NCI-H82 (cell line): ENCODE results near the gene PTPRN2.
A peak's percentile ranks its signal among the peaks of the same experiment; 100 is the strongest.

Experiments used
- DNase-seq: peaks from one replicate; lab custom pipeline; 2025; lab: John Stamatoyannopoulos, UW

The PTPRN2 gene

DNA sequence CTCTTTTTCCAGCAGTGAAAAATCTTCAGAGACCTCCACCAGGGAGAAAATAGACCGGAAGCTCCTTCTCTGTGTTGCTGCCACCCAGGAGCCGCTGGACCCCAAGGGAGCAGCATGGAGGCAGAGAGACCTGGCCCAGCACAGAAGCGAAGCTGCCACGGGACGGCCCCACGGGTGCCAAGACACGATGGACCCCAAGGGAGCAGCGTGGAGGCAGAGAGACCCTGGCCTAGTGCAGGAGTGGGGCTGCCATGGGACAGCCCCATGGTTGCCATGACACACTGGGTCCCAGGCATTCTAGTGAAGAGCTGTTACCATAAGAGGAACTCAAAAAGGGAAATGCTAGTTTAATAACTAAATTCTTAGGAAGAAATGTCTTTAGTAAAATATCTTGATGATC, 186.3 kb downstream of the PTPRN2 start:
- DNase-seq = no peak

DNA sequence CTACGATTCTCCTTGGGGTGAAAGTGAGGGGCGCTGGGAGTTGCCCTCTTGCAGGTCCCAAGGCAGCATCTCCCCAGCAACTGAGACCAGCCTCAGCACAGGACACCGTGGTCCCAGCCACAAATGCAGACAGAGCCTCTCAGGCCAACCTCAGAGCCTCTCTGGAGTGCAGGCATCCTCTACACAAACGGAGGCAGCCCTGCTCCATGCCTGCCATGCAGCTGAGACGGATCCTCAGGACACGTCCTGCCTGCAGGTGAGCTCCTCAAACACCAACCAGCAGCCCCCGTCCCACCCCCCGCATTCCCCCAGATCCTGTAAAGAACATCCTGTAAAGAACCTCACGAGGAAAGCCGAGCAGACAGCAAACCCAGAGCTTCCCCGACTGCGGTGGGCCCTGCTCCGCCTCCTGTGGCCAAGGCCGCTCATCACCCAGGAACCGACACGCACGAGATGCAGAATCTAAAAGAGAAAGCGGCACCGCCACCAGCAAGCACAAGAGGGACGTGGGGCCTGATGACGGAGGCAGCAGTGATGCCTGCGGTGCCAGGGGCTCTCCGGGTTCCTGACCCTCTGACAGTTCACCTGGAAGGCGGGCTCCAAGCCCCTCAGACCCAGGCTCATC, 186.9 kb downstream of the PTPRN2 start:
- no peak for DNase-seq

DNA sequence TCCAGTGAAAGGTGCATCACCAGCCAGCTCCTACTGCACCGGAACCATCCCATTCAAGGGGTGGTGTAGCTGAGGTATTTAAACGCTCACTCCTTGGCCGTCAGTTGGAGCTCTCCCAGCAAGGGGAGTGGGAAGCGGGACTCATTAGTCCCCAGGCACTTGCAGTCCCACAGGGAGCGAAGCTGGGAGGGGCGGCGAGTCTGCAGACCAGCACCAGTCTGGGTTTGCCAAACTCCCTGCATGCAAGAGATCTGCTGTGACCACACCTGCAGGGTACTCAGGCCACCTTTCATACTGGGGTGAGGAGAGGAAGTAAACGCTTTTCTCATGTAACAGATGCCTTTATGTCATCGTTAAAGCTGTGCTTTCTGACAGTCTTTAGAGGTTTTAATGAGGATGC, 187.9 kb downstream of the PTPRN2 start:
- DNase-seq = no peak

- DNase-seq = no peak
Observed at GRCh38 chr7:158398750-158399149, 188.9 kb downstream of the PTPRN2 start.

DNA sequence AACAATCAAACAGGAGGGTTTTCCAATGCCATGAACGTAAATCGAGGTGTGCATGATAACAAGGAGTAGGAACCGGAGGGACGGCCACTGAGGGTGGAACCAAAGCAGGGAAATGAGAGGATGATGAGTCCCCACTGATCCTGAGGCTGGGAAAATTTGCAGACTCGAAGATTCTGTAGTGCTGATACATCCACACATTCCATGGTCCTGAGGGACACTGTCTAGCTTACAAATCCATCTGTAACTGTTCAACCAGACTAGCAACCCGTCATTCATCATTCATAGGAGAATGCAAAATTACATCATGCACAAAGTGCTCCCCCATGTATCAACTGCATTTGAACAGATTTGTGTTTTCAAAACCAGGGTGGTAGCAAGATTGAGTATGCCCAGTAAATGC, 189.7 kb downstream of the PTPRN2 start:
- DNase-seq = no peak

- DNase-seq = no peak
Observed at GRCh38 chr7:158396982-158397862, 190.4 kb downstream of the PTPRN2 start.

GRCh38 chr7:158396301-158396905, 191.2 kb downstream of the PTPRN2 start:
- no peak for DNase-seq

DNA sequence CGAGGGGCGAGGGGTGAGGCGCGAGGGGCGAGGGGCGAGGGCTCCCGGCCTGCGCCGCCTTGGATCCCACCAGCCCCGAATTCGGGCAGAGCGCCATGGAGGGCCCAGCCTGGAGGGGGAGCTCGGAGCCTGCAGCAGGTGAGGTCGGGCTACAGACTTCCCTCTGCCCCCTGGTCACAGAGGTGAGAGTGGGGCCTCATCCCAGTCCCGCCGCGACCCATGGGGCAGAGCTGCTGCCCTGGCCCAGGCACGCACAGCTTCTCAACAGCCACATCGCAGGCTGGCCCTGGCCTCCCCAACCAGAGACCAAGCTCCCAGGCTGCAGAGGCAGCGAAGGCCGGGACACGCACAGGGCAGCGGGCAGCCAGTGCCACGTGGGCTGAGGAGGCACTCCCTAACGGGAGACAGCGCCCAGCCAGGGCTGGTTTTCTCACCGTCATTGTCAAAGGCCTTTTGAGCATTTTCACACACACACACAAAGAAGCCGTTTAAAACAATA, 191.8 kb downstream of the PTPRN2 start:
- DNase-seq = no peak

DNA sequence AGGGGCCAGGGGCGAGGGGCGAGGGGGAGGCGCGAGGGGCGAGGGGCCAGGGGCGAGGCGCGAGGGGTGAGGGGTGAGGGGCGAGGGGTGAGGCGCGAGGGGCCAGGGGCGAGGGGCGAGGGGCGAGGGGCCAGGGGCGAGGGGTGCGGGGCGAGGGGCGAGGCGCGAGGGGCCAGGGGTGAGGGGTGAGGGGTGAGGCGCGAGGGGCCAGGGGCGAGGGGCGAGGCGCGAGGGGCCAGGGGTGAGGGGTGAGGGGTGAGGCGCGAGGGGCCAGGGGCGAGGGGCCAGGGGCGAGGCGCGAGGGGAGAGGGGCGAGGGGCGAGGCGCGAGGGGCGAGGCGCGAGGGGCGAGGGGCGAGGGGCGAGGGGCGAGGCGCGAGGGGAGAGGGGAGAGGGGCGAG, 192.3 kb downstream of the PTPRN2 start:
- no peak for DNase-seq

- DNase-seq = peak; percentile 10
Observed at GRCh38 chr7:158394936-158395335, 192.7 kb downstream of the PTPRN2 start.

DNA sequence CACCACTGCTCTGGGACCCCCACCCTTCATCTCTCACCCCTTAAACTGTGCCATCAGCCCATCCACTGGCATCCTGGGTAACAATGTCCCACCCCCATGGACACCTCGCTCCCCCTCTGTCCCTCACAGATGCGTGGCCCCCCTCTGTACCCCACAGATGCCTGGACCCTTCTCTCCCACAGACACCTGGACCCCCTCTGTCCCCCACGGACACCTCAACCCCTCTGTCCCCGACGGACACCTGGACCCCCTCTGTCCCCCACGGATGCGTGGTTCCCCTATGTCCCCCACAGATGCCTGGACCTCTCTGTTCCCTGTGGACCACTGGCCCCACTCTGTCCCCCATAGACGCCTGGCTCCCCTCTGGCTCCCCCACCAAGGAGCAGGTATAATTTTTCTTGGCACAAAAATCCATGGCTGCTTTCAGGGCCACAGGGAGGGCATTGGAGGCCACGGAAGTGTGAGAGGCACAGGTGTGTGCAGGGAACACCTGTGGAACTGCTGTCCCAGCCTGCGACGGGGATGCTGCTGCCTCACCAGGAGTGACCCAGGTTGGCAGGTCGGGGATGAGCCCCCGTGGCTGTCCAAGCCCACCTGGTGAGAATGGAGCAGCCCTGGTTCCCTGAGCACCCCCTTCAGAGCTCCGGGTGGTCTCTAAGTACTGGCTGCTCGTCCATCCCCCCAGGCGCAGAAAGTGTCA, 193.5 kb downstream of the PTPRN2 start:
- no peak for DNase-seq

- DNase-seq = no peak
Observed at GRCh38 chr7:158392251-158392650, 195.4 kb downstream of the PTPRN2 start.

DNA sequence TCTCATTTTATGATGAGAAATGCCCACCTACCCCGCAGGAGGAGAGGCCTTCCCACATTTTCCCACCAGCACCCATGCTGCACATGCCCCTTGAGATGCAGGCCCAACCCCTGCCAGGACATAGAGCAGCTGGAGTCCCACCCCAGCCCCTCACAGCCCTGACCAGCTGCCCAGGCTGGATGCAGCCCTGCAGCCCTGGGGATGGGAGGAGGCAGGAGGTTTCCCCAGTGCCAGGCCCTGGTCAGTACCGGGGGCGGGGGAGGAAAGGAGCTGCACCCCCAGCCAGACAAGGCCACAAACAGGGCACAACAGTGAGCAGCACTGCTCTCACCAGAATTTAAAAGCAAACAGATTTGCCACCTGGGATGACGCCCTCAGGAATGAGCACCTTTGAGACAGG, 196.1 kb downstream of the PTPRN2 start:
- no peak for DNase-seq

DNA sequence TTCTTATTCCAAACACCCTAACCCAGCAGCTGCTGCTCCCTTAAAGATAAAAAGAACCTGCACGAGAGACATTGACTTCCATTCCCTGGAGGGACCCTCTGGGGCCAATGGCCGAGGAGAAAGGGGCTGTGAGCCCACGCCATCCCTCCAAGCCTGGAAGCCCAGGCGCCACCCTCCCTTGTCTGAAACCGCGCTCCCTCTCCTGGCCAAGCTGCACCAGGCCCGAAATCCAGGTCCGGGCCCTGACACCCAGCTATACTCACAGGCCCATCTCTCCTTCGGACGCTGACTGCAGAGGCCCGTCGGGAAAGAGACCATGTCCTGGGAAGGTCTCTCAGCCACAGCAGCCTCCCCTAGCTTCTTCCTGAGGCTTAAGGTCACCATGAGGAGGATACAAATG, 196.5 kb downstream of the PTPRN2 start:
- no peak for DNase-seq

- DNase-seq = no peak
Observed at GRCh38 chr7:158390460-158390859, 197.2 kb downstream of the PTPRN2 start.

GRCh38 chr7:158389514-158390425, 197.9 kb downstream of the PTPRN2 start:
- DNase-seq = no peak

DNA sequence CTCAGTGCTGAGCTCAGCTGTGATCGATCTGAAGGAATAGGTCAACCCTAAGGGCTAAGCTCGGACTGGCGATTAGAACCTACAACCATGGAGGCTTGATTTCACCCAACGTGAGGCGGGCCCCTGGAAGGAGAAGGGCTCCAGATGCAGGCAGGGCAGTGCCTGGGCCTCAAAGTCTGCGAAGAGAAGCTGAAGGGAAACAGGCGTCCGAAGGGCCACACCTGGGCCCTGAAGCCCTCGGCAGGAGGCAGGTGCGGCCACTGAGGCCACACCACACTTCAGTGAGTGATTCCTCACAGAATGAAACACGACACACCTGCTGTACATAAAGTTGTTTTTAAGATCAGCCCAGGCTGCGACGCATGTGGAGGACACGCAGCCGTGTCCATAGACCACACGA, 198.7 kb downstream of the PTPRN2 start:
- DNase-seq = peak; percentile 8

DNA sequence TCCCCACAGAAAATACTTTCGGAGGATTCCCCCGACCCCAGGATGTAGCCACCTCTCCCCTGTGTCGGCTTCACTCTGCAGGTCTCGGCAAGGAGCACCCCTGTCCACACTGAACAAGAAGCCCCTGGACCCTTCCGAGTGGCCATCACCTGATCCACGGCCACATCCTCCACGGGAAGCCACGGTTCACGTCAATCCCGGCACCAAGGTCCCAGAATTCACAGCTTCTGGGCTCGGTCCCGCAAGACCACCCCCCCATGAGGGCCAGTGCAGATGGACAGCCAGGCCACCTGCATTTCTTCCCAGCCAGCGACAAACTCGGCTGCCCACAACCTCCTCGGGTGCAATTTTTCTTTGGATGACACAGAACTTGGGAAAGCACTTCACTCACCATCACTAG, 199.6 kb downstream of the PTPRN2 start:
- DNase-seq = no peak

DNA sequence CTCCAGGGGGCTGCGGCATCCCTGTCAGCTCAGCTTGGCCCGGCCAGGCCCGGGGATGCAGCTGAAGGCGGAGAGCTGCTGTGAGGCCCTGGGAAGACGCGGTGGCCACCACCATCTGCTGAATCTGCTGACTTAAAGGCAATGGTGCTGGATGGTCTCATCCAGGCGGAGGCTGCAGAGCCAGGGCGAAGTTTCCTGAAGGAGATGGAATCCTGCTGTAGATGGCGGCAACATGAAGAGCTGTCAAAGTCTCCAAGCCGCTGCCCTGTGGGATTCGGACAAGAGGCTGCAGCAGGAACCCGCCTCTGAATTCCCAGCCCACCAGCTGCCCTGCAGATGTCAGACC, 200.1 kb downstream of the PTPRN2 start:
- DNase-seq = no peak

GRCh38 chr7:158386866-158387545, 200.6 kb downstream of the PTPRN2 start:
- DNase-seq = no peak

DNA sequence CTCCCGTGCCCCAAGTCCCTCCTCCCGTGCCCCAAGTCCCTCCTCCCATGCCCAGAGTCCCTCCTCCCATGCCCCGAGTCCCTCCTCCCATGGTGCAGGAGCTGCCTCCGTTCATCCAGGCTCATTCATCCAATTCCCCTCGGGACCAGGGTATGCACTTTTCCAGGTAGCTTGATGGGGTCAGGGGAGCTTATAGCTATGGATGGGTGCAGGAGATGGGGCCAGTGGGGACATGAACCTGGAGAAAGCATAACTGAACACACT, 201.3 kb downstream of the PTPRN2 start:
- DNase-seq = no peak
